HG03558 (cell line): ENCODE measurements around the gene TMTC2.
"Not testable (repeated sequence)": the region's sequence is repeated elsewhere in the genome, so short reads cannot be mapped to it uniquely, and the experiment has no call there.

Experiments
- ATAC-seq: cut with Tn5 transposase; IDR thresholded peaks from one replicate; pipeline ENCODE4 v1.9.1; 2021; ENCODE audit warnings: moderate number of reproducible peaks; ENCODE audit not compliant: unreplicated experiment; ENCODE audit errors: extremely low read depth

TMTC2 gene

DNA sequence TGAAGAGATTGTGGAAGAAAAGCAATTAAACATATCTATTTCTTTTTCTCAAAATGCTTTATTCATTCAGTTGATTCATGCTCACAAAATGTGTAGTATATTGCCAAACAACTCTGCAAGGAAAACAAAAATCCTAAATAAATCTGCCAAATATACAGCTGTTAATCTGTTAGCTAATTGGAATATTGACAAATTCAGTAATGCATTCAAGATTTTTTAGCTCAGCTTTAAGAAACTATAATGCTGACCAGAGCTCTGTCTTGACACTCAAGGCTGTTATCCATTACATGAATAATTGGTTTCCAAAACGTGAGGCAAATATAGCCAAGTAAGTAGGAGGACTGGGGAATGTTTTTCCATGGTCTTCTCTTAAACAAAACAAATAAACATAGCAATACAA, 146.8 kb downstream of the TMTC2 start:
- ATAC-seq: no peak

GRCh38 chr12:82835217-82835616, 148.5 kb downstream of the TMTC2 start:
- ATAC-seq: no peak

GRCh38 chr12:82838131-82838551, 151.4 kb downstream of the TMTC2 start:
- ATAC-seq: no peak

GRCh38 chr12:82838827-82839226, 152.1 kb downstream of the TMTC2 start:
- ATAC-seq: no peak

- no peak for ATAC-seq
Observed at GRCh38 chr12:82839796-82840195, 153.1 kb downstream of the TMTC2 start.

- no peak for ATAC-seq
Observed at GRCh38 chr12:82841487-82841904, 154.8 kb downstream of the TMTC2 start.

DNA sequence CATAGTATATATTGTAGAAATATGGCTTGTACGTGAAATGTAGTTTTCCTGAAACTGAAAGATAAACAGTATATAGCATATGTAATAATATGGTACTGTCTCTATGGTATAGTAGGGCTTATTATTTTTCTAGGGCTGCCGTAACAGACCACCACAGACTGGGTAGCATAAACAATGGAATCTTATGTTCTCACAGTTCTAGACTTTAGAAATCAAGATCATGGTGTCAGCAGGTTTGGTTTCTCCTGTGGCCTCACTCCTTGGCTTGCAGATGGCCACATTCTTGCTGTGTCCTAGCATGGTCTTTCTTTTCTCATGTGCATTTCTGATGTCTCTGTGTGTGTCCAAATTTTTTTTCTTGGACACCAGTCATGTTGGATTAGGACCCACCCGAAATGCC, 155.8 kb downstream of the TMTC2 start:
- ATAC-seq: no peak

DNA sequence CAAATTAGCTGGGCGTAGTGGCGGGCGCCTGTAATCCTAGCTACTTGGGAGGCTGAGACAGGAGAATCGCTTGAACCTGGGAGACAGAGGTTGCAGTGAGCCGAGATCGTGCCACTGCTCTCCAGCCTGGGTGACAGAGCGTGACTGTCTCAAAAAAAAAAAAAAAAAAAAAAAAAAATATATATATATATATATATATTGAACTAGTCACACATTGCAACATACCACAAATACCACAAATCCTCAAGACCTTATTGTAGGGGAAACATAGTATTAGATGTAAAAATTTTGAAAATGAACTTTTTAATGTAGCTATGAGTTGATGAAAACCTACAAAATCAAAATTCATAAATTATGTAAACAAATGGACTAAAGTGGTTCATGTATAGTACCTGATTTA, 158.4 kb downstream of the TMTC2 start:
- not testable (repeated sequence) for ATAC-seq

DNA sequence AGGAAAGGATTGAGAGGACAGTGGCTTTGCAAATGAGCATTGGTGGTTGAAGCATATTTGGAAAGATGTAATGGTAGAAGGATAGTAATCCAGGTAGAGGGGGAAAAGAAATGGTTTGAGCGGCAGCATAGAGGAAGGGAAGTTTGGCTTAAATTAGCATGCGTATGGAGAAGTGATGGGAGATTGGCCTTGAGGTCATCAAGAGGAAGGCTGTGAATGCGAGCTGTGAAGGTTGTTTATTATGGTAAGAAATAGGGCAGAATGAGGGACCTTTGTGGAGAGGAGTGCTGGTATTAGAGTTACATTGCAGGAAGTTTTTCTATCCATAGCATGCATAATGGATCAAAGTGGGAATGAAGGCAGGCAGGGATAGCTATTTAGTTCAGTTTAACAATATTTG, 162.1 kb downstream of the TMTC2 start:
- ATAC-seq: no peak

GRCh38 chr12:82852529-82852928, 165.8 kb downstream of the TMTC2 start:
- no peak for ATAC-seq

DNA sequence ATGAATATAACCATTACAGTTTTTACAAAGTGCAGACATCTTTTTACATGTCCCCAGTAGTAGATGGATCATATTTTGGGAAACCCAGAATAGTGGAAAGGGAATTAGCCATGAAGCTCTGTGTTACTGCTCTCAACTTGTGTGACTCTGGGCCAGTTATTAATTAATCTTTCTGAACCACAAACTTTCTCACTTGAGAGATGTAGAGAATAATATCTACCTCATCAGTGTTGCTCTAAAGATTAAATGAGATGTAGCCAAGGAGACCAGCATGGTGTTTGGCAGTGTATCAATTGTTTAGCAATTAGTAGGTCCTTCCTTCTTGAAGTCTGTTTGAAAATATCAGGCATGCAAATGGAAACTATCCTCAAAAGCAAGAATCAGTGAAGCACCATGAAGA, 169.2 kb downstream of the TMTC2 start:
- peak; percentile 60 for ATAC-seq

DNA sequence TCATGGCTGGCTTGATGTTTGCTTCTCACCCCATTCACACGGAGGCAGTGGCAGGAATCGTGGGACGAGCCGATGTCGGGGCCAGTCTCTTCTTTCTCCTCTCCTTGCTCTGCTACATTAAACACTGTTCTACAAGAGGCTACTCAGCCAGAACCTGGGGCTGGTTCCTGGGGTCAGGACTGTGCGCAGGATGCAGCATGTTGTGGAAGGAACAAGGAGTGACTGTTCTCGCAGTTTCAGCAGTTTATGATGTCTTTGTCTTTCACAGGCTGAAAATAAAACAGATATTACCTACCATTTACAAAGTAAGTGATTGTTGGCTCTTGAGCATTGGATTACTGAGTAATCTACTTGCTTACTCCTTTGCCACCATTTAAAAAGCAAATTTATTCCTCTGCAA, 170.6 kb downstream of the TMTC2 start:
- no peak for ATAC-seq

GRCh38 chr12:82857911-82858533, 171.3 kb downstream of the TMTC2 start:
- ATAC-seq: no peak

DNA sequence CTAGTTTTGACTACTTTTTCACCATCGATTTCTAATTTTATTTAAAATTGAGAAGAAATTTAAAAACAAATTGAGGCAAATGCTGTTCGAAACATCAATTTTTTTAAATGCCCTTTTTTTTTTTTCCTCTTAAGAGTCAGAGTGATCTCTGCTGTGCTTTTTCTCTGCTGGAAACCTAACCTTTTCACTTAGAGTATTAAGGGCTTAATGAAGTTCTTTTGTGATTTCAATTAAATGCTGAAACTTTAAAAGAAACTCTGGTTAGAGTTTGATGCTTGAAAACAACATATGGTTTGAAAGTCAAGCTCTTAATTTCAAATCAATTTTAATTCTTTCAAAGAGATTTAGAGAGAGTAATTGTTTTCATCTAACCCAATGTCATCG, 171.8 kb downstream of the TMTC2 start:
- no peak for ATAC-seq

GRCh38 chr12:82862069-82862841, 175.5 kb downstream of the TMTC2 start:
- no peak for ATAC-seq

DNA sequence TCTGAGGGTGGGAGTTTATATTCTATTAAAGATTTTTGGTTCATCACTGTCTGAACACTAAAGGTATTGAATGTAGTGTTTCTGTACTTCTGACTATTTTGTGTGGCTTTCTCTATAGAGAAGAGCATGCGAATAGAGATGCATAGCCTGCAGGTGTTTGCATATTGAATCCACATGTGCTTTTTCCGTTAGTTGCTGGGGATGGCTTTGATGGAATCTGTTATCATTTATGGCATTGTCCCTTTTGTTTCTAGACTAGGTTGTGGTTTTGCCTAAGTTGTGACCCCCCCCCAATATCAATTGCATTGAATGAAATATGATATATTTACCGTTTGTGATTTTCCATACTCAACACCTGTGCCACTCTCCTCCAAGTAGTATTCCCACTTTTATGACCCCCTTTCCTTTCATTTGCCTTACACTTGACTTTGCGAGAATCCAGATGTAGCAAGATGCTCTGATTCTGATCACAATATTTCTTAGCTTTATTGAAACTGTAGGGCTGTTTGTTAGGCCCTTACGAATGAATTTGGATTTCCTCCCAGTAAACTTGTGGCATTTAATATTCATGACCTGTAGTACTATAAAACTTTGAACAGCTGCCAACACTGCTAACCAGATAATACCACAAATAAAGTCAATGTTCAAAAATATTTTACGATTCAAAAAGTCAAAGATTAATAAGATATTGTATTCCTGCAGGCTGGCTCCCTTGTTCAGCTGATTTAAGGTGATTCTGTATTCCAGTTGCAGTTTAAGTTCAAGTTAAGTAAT, 176.4 kb downstream of the TMTC2 start:
- ATAC-seq: no peak

- no peak for ATAC-seq
Observed at GRCh38 chr12:82866227-82866775, 179.6 kb downstream of the TMTC2 start.

DNA sequence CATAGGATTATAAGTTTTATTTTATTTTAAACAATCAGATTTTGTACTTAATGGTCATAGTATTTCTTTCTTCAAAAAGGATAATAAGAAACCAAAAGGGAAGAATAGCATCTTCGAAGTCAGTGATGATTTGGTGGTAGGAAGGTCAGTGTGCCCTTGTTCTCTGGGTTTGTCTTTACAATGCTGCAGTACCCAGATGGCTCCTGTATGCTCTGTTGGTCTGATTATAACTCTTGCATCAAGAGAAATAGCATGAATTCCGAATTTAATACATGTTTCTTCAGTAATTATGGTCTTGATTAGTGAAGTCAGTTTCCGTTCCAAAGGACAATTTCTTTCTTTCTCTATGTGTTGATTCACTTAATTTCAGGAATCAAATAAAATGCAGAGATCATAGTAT, 180.2 kb downstream of the TMTC2 start:
- ATAC-seq: no peak

GRCh38 chr12:82867762-82868500, 181.2 kb downstream of the TMTC2 start:
- no peak for ATAC-seq

DNA sequence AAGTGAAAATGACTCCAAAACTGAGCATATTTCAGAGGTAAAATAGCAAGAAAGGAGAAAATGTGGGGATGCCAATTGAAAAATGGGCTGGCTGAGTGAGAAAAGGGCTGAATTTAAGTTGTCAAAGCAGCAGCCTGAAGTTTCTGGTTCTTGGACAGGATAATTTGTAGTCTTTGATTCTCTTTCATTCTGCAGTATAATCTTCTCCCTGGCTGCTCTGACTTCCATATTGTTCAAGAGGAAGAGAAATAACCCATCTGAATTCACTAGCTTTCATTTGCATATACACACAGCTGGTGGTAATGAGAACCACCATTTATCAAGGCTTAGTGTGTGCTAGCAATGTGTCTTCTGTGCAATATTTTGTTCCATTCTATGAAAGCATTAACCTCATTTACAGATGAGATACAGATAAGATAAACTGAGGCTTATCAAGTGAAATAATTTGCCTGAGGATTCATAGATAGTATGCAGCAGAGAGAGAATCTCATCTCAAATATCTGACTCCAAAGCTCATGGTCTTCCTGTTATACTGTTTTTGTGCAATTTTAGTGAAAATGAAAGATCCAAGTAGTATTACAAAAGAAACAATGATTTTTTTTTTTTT, 184.2 kb downstream of the TMTC2 start:
- ATAC-seq: no peak
